ENCODE results near the gene AKIRIN2. TPM values are rescaled to one million over a fixed set of nuclear protein-coding genes. Genes with fewer than 3 reads are reported as not detected.
A peak's percentile ranks its signal among the peaks of the same experiment; 100 is the strongest.

The AKIRIN2 gene
- total and polyA plus RNA-seq, 2 of the 13 experiments (the other 11 are each of a cell fraction or from before 2014, with no cell fraction given), result 15.6 to 23.4 TPM

GRCh38 chr6:87700397-87701343 lies 1.4 kb downstream of the AKIRIN2 start (continued):
- TF ChIP-seq DNMT3B (CRISPR knock-in tag; conservative IDR thresholded peaks at IDR 0.05) (no peak), HOXA5 (CRISPR knock-in tag; IDR thresholded peaks at IDR 0.05) (0 out of 2 replicates have a peak, but pooled peaks have one; percentile 21), FOXM1 (CRISPR knock-in tag; IDR thresholded peaks at IDR 0.05) (no peak), BCL3 (CRISPR knock-in tag; IDR thresholded peaks at IDR 0.05) (no peak), CEBPZ (IDR thresholded peaks at IDR 0.05; ENCODE audit: low read length) (no peak), TAF1 (CRISPR knock-in tag; IDR thresholded peaks at IDR 0.05) (no peak), GTF2F1 (IDR thresholded peaks at IDR 0.05; ENCODE audit: low read length) (no peak), ZNF3 (CRISPR knock-in tag; IDR thresholded peaks at IDR 0.05) (no peak), SKI (IDR thresholded peaks at IDR 0.05; ENCODE audit: partially characterized antibody) (peak; percentile 37), TRAFD1 (CRISPR knock-in tag; IDR thresholded peaks at IDR 0.05; ENCODE audit: borderline replicate concordance) (no peak), SOX5 (CRISPR knock-in tag; IDR thresholded peaks at IDR 0.05; ENCODE audit: borderline replicate concordance) (0 out of 2 replicates have a peak, but pooled peaks have one; percentile 12), ZBTB7B (CRISPR knock-in tag; IDR thresholded peaks at IDR 0.05) (no peak), AHDC1 (CRISPR knock-in tag; IDR thresholded peaks at IDR 0.05; ENCODE audit: borderline replicate concordance) (no peak), ZNF414 (CRISPR knock-in tag; IDR thresholded peaks at IDR 0.05) (no peak), POLR2A (IDR thresholded peaks at IDR 0.05; ENCODE audit: insufficient read depth in 1 of 2, low read depth in 2 of 2, low read length in 2 of 2) (peak in 1 of 2 experiments; percentile 42; a peak in 1 of 4 replicates), CBX2 (IDR thresholded peaks at IDR 0.05; ENCODE audit: low read depth, low read length) (no peak), CBX2 (CRISPR knock-in tag; IDR thresholded peaks at IDR 0.05; ENCODE audit: low read depth) (no peak)
